RWPE2 (cell line): ENCODE data around the gene TNNI3K.

ENCODE experiments used
- ATAC-seq: fragments of 200-7000 bp; cut with Tn5 transposase; 3 replicates; pipeline ENCODE4 v1.9.1; 2021; ENCODE audit warnings: low read depth
- DNase-seq: peaks from one replicate; pipeline ENCODE4 v3.0.0-alpha.2; 2020; ENCODE audit warnings: low spot score
- H3K27ac ChIP-seq: fragments of 450-650 bp; 2 replicates; pipeline ENCODE4 v1.5.1; 2017; ENCODE audit warnings: mild to moderate bottlenecking; ENCODE audit not compliant: poor library complexity, severe bottlenecking
- H3K27me3 ChIP-seq: fragments of 250-450 bp; sonication (Bioruptor Pico); 2 replicates; pipeline ENCODE4 v1.5.1; 2021; ENCODE audit warnings: mild to moderate bottlenecking, moderate library complexity; ENCODE audit not compliant: insufficient read depth, poor library complexity, severe bottlenecking
- H3K36me3 ChIP-seq: fragments of 250-450 bp; sonication (Bioruptor Pico); 2 replicates; pipeline ENCODE4 v1.5.1; 2020; ENCODE audit warnings: low read depth, mild to moderate bottlenecking, moderate library complexity
- H3K4me1 ChIP-seq: fragments of 250-450 bp; sonication (Bioruptor Pico); 2 replicates; pipeline ENCODE4 v1.5.1; 2021; ENCODE audit warnings: mild to moderate bottlenecking, moderate library complexity; ENCODE audit not compliant: insufficient read depth, poor library complexity, severe bottlenecking
- H3K4me3 ChIP-seq: fragments of 250-450 bp; sonication (Bioruptor Pico); 2 replicates; pipeline ENCODE4 v1.5.1; 2021; ENCODE audit warnings: mild to moderate bottlenecking, moderate library complexity; ENCODE audit not compliant: severe bottlenecking
- H3K9me3 ChIP-seq: fragments of 250-450 bp; sonication (Bioruptor Pico); 2 replicates; pipeline ENCODE4 v1.5.1; 2021; ENCODE audit warnings: mild to moderate bottlenecking, moderate library complexity; ENCODE audit not compliant: severe bottlenecking
- CTCF ChIP-seq: fragments of 450-650 bp; IDR thresholded peaks from one replicate; pipeline ENCODE4 v1.5.1; 2017; ENCODE audit warnings: mild to moderate bottlenecking, moderate library complexity; ENCODE audit not compliant: poor library complexity, severe bottlenecking

Gene TNNI3K

GRCh38 chr1:74452035-74452434, 216.8 kb downstream of the TNNI3K start:
- no peaks in the 10 kb centered on the region for H3K9me3 ChIP-seq
- H3K27ac ChIP-seq = no peak overlapping the region
- H3K4me1 ChIP-seq = no peaks in the 10 kb centered on the region
- DNase-seq = no peak
- H3K36me3 ChIP-seq = no peaks in the 10 kb centered on the region
- no peak for ATAC-seq
- TF ChIP-seq CTCF = no peak
- no peaks in the 10 kb centered on the region for H3K27me3 ChIP-seq
- H3K4me3 ChIP-seq = no peak overlapping the region

- ATAC-seq = no peak
- Histone ChIP-seq H3K4me1 (no peaks in the 10 kb centered on the region), H3K4me3 (no peak overlapping the region), H3K27ac (no peak overlapping the region), H3K9me3 (no peaks in the 10 kb centered on the region), H3K27me3 (no peaks in the 10 kb centered on the region), H3K36me3 (no peaks in the 10 kb centered on the region)
- TF ChIP-seq CTCF = no peak
- DNase-seq = no peak
These were observed 218.1 kb downstream of the TNNI3K start for GRCh38 chr1:74453277-74453676.

- Histone ChIP-seq H3K27ac (no peak overlapping the region), H3K4me3 (no peak overlapping the region), H3K27me3 (no peaks in the 10 kb centered on the region), H3K4me1 (no peaks in the 10 kb centered on the region), H3K9me3 (no peaks in the 10 kb centered on the region), H3K36me3 (no peaks in the 10 kb centered on the region)
- ATAC-seq (no peak), DNase-seq (no peak)
- no peak for TF ChIP-seq CTCF
These were observed 220.2 kb downstream of the TNNI3K start for GRCh38 chr1:74455390-74455789.

- H3K4me1 ChIP-seq = no peaks in the 10 kb centered on the region
- no peaks in the 10 kb centered on the region for H3K27me3 ChIP-seq
- no peak for ATAC-seq
These were observed 222.1 kb downstream of the TNNI3K start for GRCh38 chr1:74457253-74457652.

More at GRCh38 chr1:74457253-74457652, 222.1 kb downstream of the TNNI3K start:
- DNase-seq = no peak
- Histone ChIP-seq H3K36me3 (no peaks in the 10 kb centered on the region), H3K27ac (no peak overlapping the region), H3K4me3 (no peak overlapping the region), H3K9me3 (no peaks in the 10 kb centered on the region)
- no peak for TF ChIP-seq CTCF
